Activated CD8-positive, alpha-beta memory T cell treated with anti-CD3 and anti-CD28 coated beads, Interleukin-2, amount 10 ng/mL, durations not matched to agents 7 days and 5 days (primary cell): ENCODE data around the gene PLSCR4. TPM values are rescaled to one million over a fixed set of nuclear protein-coding genes. Genes with fewer than 3 reads are reported as not detected.

ENCODE experiments used
- ATAC-seq: fragments of 150-1000 bp; cut with Tn5 transposase; one replicate; pipeline ENCODE4 v1.10.0; 2021; ENCODE audit warnings: moderate library complexity
- CTCF ChIA-PET: fragments of 350-600 bp; sonication (Branson Sonifier 250); formaldehyde crosslinking; loops from one replicate; lab custom pipeline; 2021; ENCODE audit warnings: antibody characterized with exemption; lab: Charles Lee
- DNase-seq: peaks from one replicate; pipeline ENCODE4 v3.0.0-alpha.2; 2020
- H3K27ac Mint-ChIP-seq: one replicate; pipeline ENCODE4 v1.8.0; 2021; ENCODE audit warnings: mild to moderate bottlenecking, mixed read lengths
- H3K27me3 Mint-ChIP-seq: one replicate; pipeline ENCODE4 v1.8.0; 2021; ENCODE audit warnings: mixed read lengths
- H3K36me3 Mint-ChIP-seq: one replicate; pipeline ENCODE4 v1.8.0; 2021; ENCODE audit warnings: mild to moderate bottlenecking, mixed read lengths
- H3K4me1 Mint-ChIP-seq: one replicate; pipeline ENCODE4 v1.8.0; 2021; ENCODE audit warnings: mixed read lengths
- H3K4me3 Mint-ChIP-seq: one replicate; pipeline ENCODE4 v1.8.0; 2021; ENCODE audit warnings: mild to moderate bottlenecking, moderate library complexity, mixed read lengths
- H3K9me3 Mint-ChIP-seq: one replicate; pipeline ENCODE4 v1.8.0; 2022; ENCODE audit warnings: low read depth, mixed read lengths
- total RNA-seq, 2 experiments: library from RNA; stranded (reverse); gene quantifications; one replicate each; pipeline ENCODE4 v1.2.3, GENCODE V29; 2021

Gene PLSCR4
- total RNA-seq, 2 experiments from 2014 or later: not detected

- ATAC-seq (no peak), DNase-seq (no peak)
- CTCF ChIA-PET: interaction anchor here (1.0 kb wide), 1 partner anchor 9 kb away, joined by 5 read pairs; no protein-coding TSS in a partner anchor
- no peak overlapping the region for H3K27ac Mint-ChIP-seq
- H3K36me3 Mint-ChIP-seq: no peaks in the 10 kb centered on the region
- no peak overlapping the region for H3K4me3 Mint-ChIP-seq
- H3K27me3 Mint-ChIP-seq: peaks cover 14% of the 10 kb centered on the region
- H3K9me3 Mint-ChIP-seq: no peaks in the 10 kb centered on the region
- H3K4me1 Mint-ChIP-seq: no peaks in the 10 kb centered on the region
Observed at GRCh38 chr3:146196789-146197188, 54.1 kb downstream of the PLSCR4 start.

- no peaks in the 10 kb centered on the region for H3K9me3 Mint-ChIP-seq
- ATAC-seq (no peak), DNase-seq (no peak)
- no peak overlapping the region for H3K27ac Mint-ChIP-seq
- no peak overlapping the region for H3K4me3 Mint-ChIP-seq
- H3K36me3 Mint-ChIP-seq: no peaks in the 10 kb centered on the region
- H3K27me3 Mint-ChIP-seq: peaks cover 9% of the 10 kb centered on the region
- H3K4me1 Mint-ChIP-seq: no peaks in the 10 kb centered on the region
- CTCF ChIA-PET: no interaction called here
Observed at GRCh38 chr3:146195605-146196004, 55.3 kb downstream of the PLSCR4 start.

- no peaks in the 10 kb centered on the region for H3K4me1 Mint-ChIP-seq
- peaks cover 9% of the 10 kb centered on the region for H3K27me3 Mint-ChIP-seq
- CTCF ChIA-PET: no interaction called here
- H3K27ac Mint-ChIP-seq: no peak overlapping the region
- H3K4me3 Mint-ChIP-seq: no peak overlapping the region
- DNase-seq (no peak), ATAC-seq (no peak)
- H3K36me3 Mint-ChIP-seq: no peaks in the 10 kb centered on the region
- no peaks in the 10 kb centered on the region for H3K9me3 Mint-ChIP-seq
Observed at GRCh38 chr3:146195030-146195429, 55.9 kb downstream of the PLSCR4 start.

- Mint-ChIP-seq H3K4me3 (no peak overlapping the region), H3K4me1 (no peaks in the 10 kb centered on the region), H3K9me3 (no peaks in the 10 kb centered on the region), H3K27ac (no peak overlapping the region), H3K36me3 (no peaks in the 10 kb centered on the region), H3K27me3 (peaks cover 12% of the 10 kb centered on the region)
- ATAC-seq (no peak), DNase-seq (no peak)
- CTCF ChIA-PET: interaction anchor here (1.6 kb wide), 1 partner anchor 386 kb away, joined by 4 read pairs; no protein-coding TSS in a partner anchor
Observed at GRCh38 chr3:146191051-146191450, 59.9 kb downstream of the PLSCR4 start.

GRCh38 chr3:146189519-146190173 lies 61.3 kb downstream of the PLSCR4 start:
- no peaks in the 10 kb centered on the region for H3K4me1 Mint-ChIP-seq
- H3K27ac Mint-ChIP-seq: no peak overlapping the region
- no peak overlapping the region for H3K4me3 Mint-ChIP-seq
- peak; percentile 63 for ATAC-seq
- no peak for DNase-seq
- no peaks in the 10 kb centered on the region for H3K9me3 Mint-ChIP-seq
- H3K36me3 Mint-ChIP-seq: no peaks in the 10 kb centered on the region
- H3K27me3 Mint-ChIP-seq: peaks cover 9% of the 10 kb centered on the region
- CTCF ChIA-PET: interaction anchor here (0.6 to 3.4 kb wide), 14 partner anchors 8 to 405 kb away, joined by 3 to 18 read pairs (median 4); no protein-coding TSS in a partner anchor

- H3K4me3 Mint-ChIP-seq: no peak overlapping the region
- H3K27me3 Mint-ChIP-seq: peaks cover 9% of the 10 kb centered on the region
- no peak overlapping the region for H3K27ac Mint-ChIP-seq
- CTCF ChIA-PET: interaction anchor here (1.6 to 3.4 kb wide), 3 partner anchors 10 to 126 kb away, joined by 3 to 18 read pairs (median 5); no protein-coding TSS in a partner anchor
- no peak for DNase-seq
- H3K4me1 Mint-ChIP-seq: no peaks in the 10 kb centered on the region
- no peaks in the 10 kb centered on the region for H3K9me3 Mint-ChIP-seq
- ATAC-seq: no peak
- H3K36me3 Mint-ChIP-seq: no peaks in the 10 kb centered on the region
Observed at GRCh38 chr3:146187334-146187950, 63.5 kb downstream of the PLSCR4 start.

GRCh38 chr3:146184241-146185015 lies 66.5 kb downstream of the PLSCR4 start:
- Mint-ChIP-seq H3K9me3 (no peaks in the 10 kb centered on the region), H3K27ac (no peak overlapping the region), H3K36me3 (no peaks in the 10 kb centered on the region), H3K4me1 (no peaks in the 10 kb centered on the region), H3K4me3 (no peak overlapping the region), H3K27me3 (peaks cover 10% of the 10 kb centered on the region)
- no peak for ATAC-seq
- CTCF ChIA-PET: no interaction called here
- DNase-seq: no peak

GRCh38 chr3:146181216-146181615 lies 69.7 kb downstream of the PLSCR4 start:
- Mint-ChIP-seq H3K9me3 (no peaks in the 10 kb centered on the region), H3K27ac (no peak overlapping the region), H3K36me3 (no peaks in the 10 kb centered on the region), H3K4me3 (no peak overlapping the region), H3K4me1 (no peaks in the 10 kb centered on the region), H3K27me3 (peaks cover 9% of the 10 kb centered on the region)
- ATAC-seq (no peak), DNase-seq (no peak)
- CTCF ChIA-PET: interaction anchor here (1.4 kb wide), 1 partner anchor 8 kb away, joined by 5 read pairs; no protein-coding TSS in a partner anchor

- H3K27ac Mint-ChIP-seq: no peak overlapping the region
- CTCF ChIA-PET: interaction anchor here (1.4 kb wide), 1 partner anchor 9 kb away, joined by 5 read pairs; no protein-coding TSS in a partner anchor
- peaks cover 9% of the 10 kb centered on the region for H3K27me3 Mint-ChIP-seq
- no peaks in the 10 kb centered on the region for H3K36me3 Mint-ChIP-seq
- no peaks in the 10 kb centered on the region for H3K4me1 Mint-ChIP-seq
- DNase-seq (no peak), ATAC-seq (no peak)
- H3K9me3 Mint-ChIP-seq: no peaks in the 10 kb centered on the region
- H3K4me3 Mint-ChIP-seq: no peak overlapping the region
Observed at GRCh38 chr3:146180376-146180775, 70.5 kb downstream of the PLSCR4 start.

- no peak overlapping the region for H3K27ac Mint-ChIP-seq
- ATAC-seq: no peak
- no peak for DNase-seq
- H3K36me3 Mint-ChIP-seq: no peaks in the 10 kb centered on the region
- no peaks in the 10 kb centered on the region for H3K4me1 Mint-ChIP-seq
- H3K4me3 Mint-ChIP-seq: no peak overlapping the region
- H3K9me3 Mint-ChIP-seq: no peaks in the 10 kb centered on the region
- CTCF ChIA-PET: no interaction called here
- H3K27me3 Mint-ChIP-seq: peaks cover 6% of the 10 kb centered on the region
Observed at GRCh38 chr3:146178006-146178689, 72.8 kb downstream of the PLSCR4 start.

GRCh38 chr3:146177519-146177918 lies 73.4 kb downstream of the PLSCR4 start:
- no peak for ATAC-seq
- Mint-ChIP-seq H3K27ac (no peak overlapping the region), H3K27me3 (peaks cover 6% of the 10 kb centered on the region)

GRCh38 chr3:146177072-146177471 lies 73.8 kb downstream of the PLSCR4 start:
- H3K27me3 Mint-ChIP-seq: peaks cover 6% of the 10 kb centered on the region
- ATAC-seq (no peak), DNase-seq (no peak)
- no peaks in the 10 kb centered on the region for H3K36me3 Mint-ChIP-seq
- CTCF ChIA-PET: no interaction called here
- no peaks in the 10 kb centered on the region for H3K4me1 Mint-ChIP-seq
- no peak overlapping the region for H3K27ac Mint-ChIP-seq
- no peaks in the 10 kb centered on the region for H3K9me3 Mint-ChIP-seq
- no peak overlapping the region for H3K4me3 Mint-ChIP-seq

More at GRCh38 chr3:146177519-146177918, 73.4 kb downstream of the PLSCR4 start:
- CTCF ChIA-PET: no interaction called here
- Mint-ChIP-seq H3K4me1 (no peaks in the 10 kb centered on the region), H3K36me3 (no peaks in the 10 kb centered on the region), H3K9me3 (no peaks in the 10 kb centered on the region), H3K4me3 (no peak overlapping the region)
- no peak for DNase-seq

GRCh38 chr3:146172586-146172985 lies 78.3 kb downstream of the PLSCR4 start:
- Mint-ChIP-seq H3K27me3 (no peaks in the 10 kb centered on the region), H3K4me3 (no peak overlapping the region), H3K9me3 (no peaks in the 10 kb centered on the region), H3K27ac (no peak overlapping the region), H3K4me1 (no peaks in the 10 kb centered on the region), H3K36me3 (no peaks in the 10 kb centered on the region)
- CTCF ChIA-PET: interaction anchor here (2.7 kb wide), 1 partner anchor 17 kb away, joined by 8 read pairs; no protein-coding TSS in a partner anchor
- ATAC-seq (no peak), DNase-seq (no peak)
